Endothelial cell (in vitro differentiated cells): ENCODE results near the gene DNAJB8. TPM values are rescaled to one million over a fixed set of nuclear protein-coding genes. Genes with fewer than 3 reads are reported as not detected.

ENCODE experiments used
- DNase-seq: peaks from one replicate; pipeline ENCODE4 v3.0.0; 2021; ENCODE audit warnings: low spot score
- H3K27ac Mint-ChIP-seq: one replicate; pipeline ENCODE4 v1.8.0; 2021; ENCODE audit warnings: mixed read lengths, inconsistent platforms; ENCODE audit not compliant: unreplicated experiment
- H3K27me3 Mint-ChIP-seq: one replicate; pipeline ENCODE4 v1.8.0; 2021; ENCODE audit warnings: mild to moderate bottlenecking, moderate library complexity, mixed read lengths, inconsistent platforms; ENCODE audit not compliant: unreplicated experiment
- H3K36me3 Mint-ChIP-seq: one replicate; pipeline ENCODE4 v1.8.0; 2021; ENCODE audit warnings: mild to moderate bottlenecking, low read depth, mixed read lengths, inconsistent platforms; ENCODE audit not compliant: unreplicated experiment
- H3K4me1 Mint-ChIP-seq: one replicate; pipeline ENCODE4 v1.8.0; 2021; ENCODE audit warnings: mild to moderate bottlenecking, mixed read lengths, inconsistent platforms; ENCODE audit not compliant: unreplicated experiment
- H3K4me3 Mint-ChIP-seq: one replicate; pipeline ENCODE4 v1.8.0; 2021; ENCODE audit warnings: mild to moderate bottlenecking, mixed read lengths, inconsistent platforms; ENCODE audit not compliant: unreplicated experiment
- H3K9me3 Mint-ChIP-seq: one replicate; pipeline ENCODE4 v1.8.0; 2021; ENCODE audit warnings: mixed read lengths, inconsistent platforms; ENCODE audit not compliant: unreplicated experiment
- total RNA-seq: library from RNA; stranded (reverse); fragmentation: NEBNext Ultra II Directional; extraction: Animal tissue kit (Norgen Biotek cat#: 25700); gene quantifications from one replicate; pipeline ENCODE4 v1.2.1, GENCODE V29; 2021; ENCODE audit not compliant: unreplicated experiment
- TF ChIP-seq, protein P1 (sequence below): fragments of 200-600 bp; sonication (generic); IDR thresholded peaks from one replicate; pipeline ENCODE4 v1.5.0; 2021; ENCODE audit warnings: antibody characterized with exemption; ENCODE audit not compliant: unreplicated experiment

DNAJB8 gene
- total RNA-seq, 1 donor from 2014 or later: not detected

- peaks cover 22% of the 10 kb centered on the region for H3K27me3 Mint-ChIP-seq
- H3K27ac Mint-ChIP-seq: no peak overlapping the region
- H3K4me1 Mint-ChIP-seq: peaks cover 3% of the 10 kb centered on the region
- TF ChIP-seq, protein P1, sequence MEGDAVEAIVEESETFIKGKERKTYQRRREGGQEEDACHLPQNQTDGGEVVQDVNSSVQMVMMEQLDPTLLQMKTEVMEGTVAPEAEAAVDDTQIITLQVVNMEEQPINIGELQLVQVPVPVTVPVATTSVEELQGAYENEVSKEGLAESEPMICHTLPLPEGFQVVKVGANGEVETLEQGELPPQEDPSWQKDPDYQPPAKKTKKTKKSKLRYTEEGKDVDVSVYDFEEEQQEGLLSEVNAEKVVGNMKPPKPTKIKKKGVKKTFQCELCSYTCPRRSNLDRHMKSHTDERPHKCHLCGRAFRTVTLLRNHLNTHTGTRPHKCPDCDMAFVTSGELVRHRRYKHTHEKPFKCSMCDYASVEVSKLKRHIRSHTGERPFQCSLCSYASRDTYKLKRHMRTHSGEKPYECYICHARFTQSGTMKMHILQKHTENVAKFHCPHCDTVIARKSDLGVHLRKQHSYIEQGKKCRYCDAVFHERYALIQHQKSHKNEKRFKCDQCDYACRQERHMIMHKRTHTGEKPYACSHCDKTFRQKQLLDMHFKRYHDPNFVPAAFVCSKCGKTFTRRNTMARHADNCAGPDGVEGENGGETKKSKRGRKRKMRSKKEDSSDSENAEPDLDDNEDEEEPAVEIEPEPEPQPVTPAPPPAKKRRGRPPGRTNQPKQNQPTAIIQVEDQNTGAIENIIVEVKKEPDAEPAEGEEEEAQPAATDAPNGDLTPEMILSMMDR: no peak
- no peaks in the 10 kb centered on the region for H3K9me3 Mint-ChIP-seq
- peak overlapping the region; percentile 5 for H3K4me3 Mint-ChIP-seq
- DNase-seq: no peak
- H3K36me3 Mint-ChIP-seq: peaks cover 12% of the 10 kb centered on the region
These were observed 11.6 kb downstream of the DNAJB8 start for GRCh38 chr3:128455116-128455515.

GRCh38 chr3:128454310-128454618 lies 12.4 kb downstream of the DNAJB8 start:
- Mint-ChIP-seq H3K4me3 (no peak overlapping the region), H3K27ac (no peak overlapping the region), H3K9me3 (no peaks in the 10 kb centered on the region), H3K4me1 (peaks cover 8% of the 10 kb centered on the region), H3K36me3 (peaks cover 12% of the 10 kb centered on the region), H3K27me3 (peaks cover 23% of the 10 kb centered on the region)
- TF ChIP-seq, protein P1: no peak
- DNase-seq: no peak

- H3K4me3 Mint-ChIP-seq: no peak overlapping the region
- H3K27ac Mint-ChIP-seq: no peak overlapping the region
- H3K9me3 Mint-ChIP-seq: no peaks in the 10 kb centered on the region
- H3K27me3 Mint-ChIP-seq: peaks cover 23% of the 10 kb centered on the region
- peaks cover 15% of the 10 kb centered on the region for H3K36me3 Mint-ChIP-seq
- TF ChIP-seq, protein P1: no peak
- peaks cover 12% of the 10 kb centered on the region for H3K4me1 Mint-ChIP-seq
- no peak for DNase-seq
These were observed 13.0 kb downstream of the DNAJB8 start for GRCh38 chr3:128453501-128454309.

DNA sequence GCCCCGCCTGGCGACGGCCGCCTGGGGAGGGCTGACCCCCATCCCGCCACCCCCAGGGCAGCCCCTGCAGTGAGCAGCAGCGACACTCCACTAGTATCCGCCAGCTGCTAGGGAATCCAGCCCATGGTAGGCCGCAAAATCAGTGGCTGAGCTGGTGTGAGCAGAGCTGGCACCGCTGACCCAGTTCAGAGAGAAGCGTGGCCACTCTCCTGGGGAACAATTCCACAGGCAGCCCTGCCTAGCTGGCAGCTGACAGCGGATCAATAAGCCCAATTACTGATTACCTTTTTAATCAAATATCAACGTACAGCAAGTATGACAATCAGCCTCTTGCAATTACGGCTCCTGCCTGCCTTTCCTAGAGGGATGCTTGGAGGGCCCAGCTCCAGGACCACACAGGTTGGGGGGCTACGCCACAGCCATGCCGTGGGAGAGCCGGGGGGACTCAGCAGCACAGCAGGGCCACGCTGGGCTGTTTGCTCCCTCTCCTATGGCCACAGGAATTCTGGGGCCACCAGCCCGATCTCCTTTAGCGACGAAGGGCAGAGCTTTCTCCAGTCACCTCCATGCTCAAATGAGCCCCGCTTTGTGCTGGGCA lies 13.9 kb downstream of the DNAJB8 start:
- Mint-ChIP-seq H3K36me3 (peaks cover 18% of the 10 kb centered on the region), H3K4me1 (peaks cover 18% of the 10 kb centered on the region), H3K4me3 (no peak overlapping the region), H3K27ac (no peak overlapping the region), H3K27me3 (peaks cover 23% of the 10 kb centered on the region), H3K9me3 (no peaks in the 10 kb centered on the region)
- no peak for DNase-seq
- TF ChIP-seq, protein P1: no peak

DNA sequence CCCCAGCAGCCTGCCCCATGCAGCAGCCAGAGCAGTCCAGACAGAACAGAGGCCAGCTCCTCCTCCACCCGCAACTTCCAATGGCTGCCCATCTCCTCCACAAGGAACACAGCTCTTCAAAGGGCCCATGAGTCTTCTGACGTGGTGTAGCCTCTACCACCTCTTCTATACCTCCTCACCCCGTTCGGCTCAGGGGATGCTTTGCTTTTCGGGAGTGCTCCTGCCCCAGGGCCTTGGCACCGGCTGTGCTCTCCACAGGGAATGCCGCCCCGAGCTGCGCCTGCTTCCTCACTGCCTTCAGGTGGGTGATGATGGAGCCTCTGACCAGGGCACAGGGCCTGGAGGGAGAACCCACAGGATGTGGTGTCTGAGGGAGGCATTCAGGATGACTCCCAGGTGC lies 14.6 kb downstream of the DNAJB8 start:
- H3K36me3 Mint-ChIP-seq: peaks cover 18% of the 10 kb centered on the region
- H3K4me3 Mint-ChIP-seq: no peak overlapping the region
- peaks cover 22% of the 10 kb centered on the region for H3K4me1 Mint-ChIP-seq
- DNase-seq: no peak
- H3K9me3 Mint-ChIP-seq: no peaks in the 10 kb centered on the region
- no peak overlapping the region for H3K27ac Mint-ChIP-seq
- TF ChIP-seq, protein P1: no peak
- H3K27me3 Mint-ChIP-seq: peaks cover 25% of the 10 kb centered on the region
